Osteocyte (in vitro differentiated cells): ENCODE data around the gene SDR39U1. TPM values are rescaled to one million over a fixed set of nuclear protein-coding genes. Genes with fewer than 3 reads are reported as not detected.
"Not testable (repeated sequence)": the region's sequence is repeated elsewhere in the genome, so short reads cannot be mapped to it uniquely, and the experiment has no call there.

Source experiments
- DNase-seq: peaks from one replicate; pipeline ENCODE4 v3.0.0; 2021; ENCODE audit warnings: mixed read lengths; ENCODE audit not compliant: unreplicated experiment; ENCODE audit errors: extremely low spot score
- H3K27ac Mint-ChIP-seq: one replicate; pipeline ENCODE4 v1.8.0; 2021; ENCODE audit warnings: mild to moderate bottlenecking, mixed read lengths; ENCODE audit not compliant: unreplicated experiment
- H3K27me3 Mint-ChIP-seq: one replicate; pipeline ENCODE4 v1.8.0; 2021; ENCODE audit warnings: mixed read lengths; ENCODE audit not compliant: unreplicated experiment
- H3K36me3 Mint-ChIP-seq: one replicate; pipeline ENCODE4 v1.8.0; 2021; ENCODE audit warnings: mixed read lengths; ENCODE audit not compliant: unreplicated experiment
- H3K4me1 Mint-ChIP-seq: one replicate; pipeline ENCODE4 v1.8.0; 2021; ENCODE audit warnings: mixed read lengths; ENCODE audit not compliant: unreplicated experiment
- H3K4me3 Mint-ChIP-seq: one replicate; pipeline ENCODE4 v1.8.0; 2021; ENCODE audit warnings: mild to moderate bottlenecking, moderate library complexity, mixed read lengths; ENCODE audit not compliant: unreplicated experiment
- H3K9me3 Mint-ChIP-seq: one replicate; pipeline ENCODE4 v1.8.0; 2021; ENCODE audit warnings: mixed read lengths; ENCODE audit not compliant: unreplicated experiment
- CTCF ChIP-seq: fragments of 200-600 bp; sonication (generic); IDR thresholded peaks from 2 replicates; pipeline ENCODE4 v1.5.0; 2021; ENCODE audit warnings: antibody characterized with exemption, mild to moderate bottlenecking, moderate library complexity
- total RNA-seq: library from RNA; stranded (reverse); gene quantifications from 2 replicates; pipeline ENCODE4 v1.2.1, GENCODE V29; 2021

Gene SDR39U1
- total RNA-seq, 1 donor from 2014 or later: 53.9 TPM

GRCh38 chr14:24456980-24457379, 14.4 kb upstream of the SDR39U1 start:
- H3K27ac Mint-ChIP-seq: no peak overlapping the region
- peaks cover 13% of the 10 kb centered on the region for H3K9me3 Mint-ChIP-seq
- H3K4me1 Mint-ChIP-seq: no peaks in the 10 kb centered on the region
- no peak overlapping the region for H3K4me3 Mint-ChIP-seq
- no peak for TF ChIP-seq CTCF
- H3K27me3 Mint-ChIP-seq: no peaks in the 10 kb centered on the region
- peaks cover 34% of the 10 kb centered on the region for H3K36me3 Mint-ChIP-seq
- DNase-seq: no peak

- not testable (repeated sequence) for H3K27me3 Mint-ChIP-seq, H3K27ac Mint-ChIP-seq, H3K4me3 Mint-ChIP-seq, H3K9me3 Mint-ChIP-seq, H3K4me1 Mint-ChIP-seq, DNase-seq
- peaks cover 28% of the 10 kb centered on the region for H3K36me3 Mint-ChIP-seq
Measured at GRCh38 chr14:24450828-24451227, 8.3 kb upstream of the SDR39U1 start.

GRCh38 chr14:24443053-24443665, 583 bp upstream of the SDR39U1 start:
- no peaks in the 10 kb centered on the region for H3K9me3 Mint-ChIP-seq
- H3K27ac Mint-ChIP-seq: peak overlapping the region; percentile 100
- H3K36me3 Mint-ChIP-seq: peaks cover 25% of the 10 kb centered on the region
- DNase-seq: no peak
- peak overlapping the region; percentile 89 for H3K4me3 Mint-ChIP-seq
- H3K4me1 Mint-ChIP-seq: peaks cover 22% of the 10 kb centered on the region
- no peak for TF ChIP-seq CTCF
- no peaks in the 10 kb centered on the region for H3K27me3 Mint-ChIP-seq

GRCh38 chr14:24441904-24442239, 704 bp downstream of the SDR39U1 start:
- no peak for TF ChIP-seq CTCF
- H3K27ac Mint-ChIP-seq: peak overlapping the region; percentile 100
- H3K4me1 Mint-ChIP-seq: peaks cover 24% of the 10 kb centered on the region
- no peaks in the 10 kb centered on the region for H3K9me3 Mint-ChIP-seq
- DNase-seq: no peak
- peak overlapping the region; percentile 89 for H3K4me3 Mint-ChIP-seq
- H3K27me3 Mint-ChIP-seq: no peaks in the 10 kb centered on the region
- peaks cover 30% of the 10 kb centered on the region for H3K36me3 Mint-ChIP-seq

GRCh38 chr14:24441485-24441884, 1.1 kb downstream of the SDR39U1 start:
- no peak for DNase-seq
- Mint-ChIP-seq H3K27ac (peak overlapping the region; percentile 100), H3K4me3 (peak overlapping the region; percentile 89), H3K27me3 (no peaks in the 10 kb centered on the region), H3K9me3 (no peaks in the 10 kb centered on the region), H3K4me1 (peaks cover 28% of the 10 kb centered on the region), H3K36me3 (peaks cover 32% of the 10 kb centered on the region)
- no peak for TF ChIP-seq CTCF
